NCI-H1436 treated with DMSO at 0.1 percent for 48 hours (cell line): ENCODE data around the gene WFDC1.
"Not testable (repeated sequence)": the region's sequence is repeated elsewhere in the genome, so short reads cannot be mapped to it uniquely, and the experiment has no call there.

Source experiments
- DNase-seq: peaks from one replicate; lab custom pipeline; 2025; lab: John Stamatoyannopoulos, UW

WFDC1 gene

GRCh38 chr16:84327926-84328505 lies 33.3 kb downstream of the WFDC1 start:
- DNase-seq: no peak

- no peak for DNase-seq
Observed at GRCh38 chr16:84329016-84329415, 34.3 kb downstream of the WFDC1 start.

DNA sequence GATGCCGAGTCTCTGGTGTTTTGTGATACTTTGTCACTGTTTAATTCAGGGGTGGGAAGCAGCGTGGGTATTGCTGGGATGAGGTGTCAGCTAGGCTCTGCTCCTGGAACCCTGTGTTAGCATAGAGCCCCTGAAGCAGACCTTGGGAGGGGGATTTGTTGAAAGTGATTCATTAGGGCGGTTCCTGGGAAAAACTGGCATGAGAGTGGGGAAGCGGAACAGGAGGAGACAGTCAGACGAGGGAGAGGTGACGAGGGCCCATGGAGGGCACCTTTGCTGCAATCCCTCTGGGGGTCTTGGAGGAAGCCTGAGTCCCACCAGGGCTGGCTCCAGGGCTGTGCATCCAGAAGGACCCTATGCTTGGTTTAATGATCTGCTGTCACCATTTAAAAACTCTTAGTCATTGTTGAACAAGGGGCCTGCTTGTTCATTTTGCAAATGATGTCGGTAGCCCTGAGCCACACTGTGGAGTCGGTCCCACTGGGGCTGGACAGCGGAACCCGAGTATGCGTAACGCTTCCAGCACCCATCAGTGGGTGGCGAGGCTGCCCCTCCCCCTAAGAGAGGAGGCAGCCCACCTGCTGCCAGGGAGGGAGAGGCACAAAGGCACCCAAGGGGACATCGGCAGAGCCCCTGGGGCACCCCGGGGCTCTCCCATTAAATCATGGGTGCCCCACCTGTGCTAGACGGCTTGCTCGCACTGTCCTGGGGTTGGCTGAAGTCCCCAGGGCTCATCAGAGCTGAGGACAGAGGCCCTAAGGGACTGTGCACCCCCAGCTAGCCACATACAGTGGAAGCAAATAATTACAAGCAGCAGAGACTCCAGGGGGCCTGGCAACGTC lies 35.4 kb downstream of the WFDC1 start:
- DNase-seq: no peak

- DNase-seq: no peak
Observed at GRCh38 chr16:84330685-84331050, 36.0 kb downstream of the WFDC1 start.

DNA sequence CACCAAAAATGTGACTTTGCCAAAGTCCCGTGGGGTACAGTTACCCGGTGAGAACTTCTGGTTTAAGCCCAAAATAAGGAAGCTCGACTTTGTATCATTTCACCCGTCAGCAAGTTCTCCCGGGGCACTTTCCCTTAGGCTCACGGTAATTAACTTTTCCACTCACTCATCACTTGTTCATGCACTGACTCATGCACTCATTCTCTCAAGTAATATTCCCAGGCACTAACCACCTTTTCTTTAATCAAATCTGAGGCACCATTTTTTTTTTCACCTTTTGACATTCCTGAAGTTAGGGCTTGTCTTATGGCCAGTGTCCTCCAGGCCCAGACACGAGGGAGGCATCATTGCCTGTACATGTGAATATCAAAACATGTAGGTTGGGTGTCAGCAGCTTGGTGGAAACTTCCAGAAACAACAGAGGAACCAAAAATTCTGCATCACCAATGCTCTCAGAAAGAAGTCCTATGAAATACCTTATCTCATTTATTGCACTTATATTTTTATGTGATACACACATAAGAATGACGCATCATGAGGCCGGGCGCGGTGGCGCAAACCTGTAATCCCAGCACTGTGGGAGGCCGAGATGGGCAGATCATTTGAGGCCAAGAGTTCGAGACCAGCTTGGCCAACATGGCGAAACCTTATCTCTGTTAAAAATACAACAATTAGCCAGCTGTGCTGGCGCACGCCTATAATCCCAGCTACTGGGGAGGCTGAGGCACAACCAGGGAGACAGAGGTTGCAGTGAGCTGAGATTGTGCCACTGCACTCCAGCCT lies 37.5 kb downstream of the WFDC1 start:
- no peak for DNase-seq

DNA sequence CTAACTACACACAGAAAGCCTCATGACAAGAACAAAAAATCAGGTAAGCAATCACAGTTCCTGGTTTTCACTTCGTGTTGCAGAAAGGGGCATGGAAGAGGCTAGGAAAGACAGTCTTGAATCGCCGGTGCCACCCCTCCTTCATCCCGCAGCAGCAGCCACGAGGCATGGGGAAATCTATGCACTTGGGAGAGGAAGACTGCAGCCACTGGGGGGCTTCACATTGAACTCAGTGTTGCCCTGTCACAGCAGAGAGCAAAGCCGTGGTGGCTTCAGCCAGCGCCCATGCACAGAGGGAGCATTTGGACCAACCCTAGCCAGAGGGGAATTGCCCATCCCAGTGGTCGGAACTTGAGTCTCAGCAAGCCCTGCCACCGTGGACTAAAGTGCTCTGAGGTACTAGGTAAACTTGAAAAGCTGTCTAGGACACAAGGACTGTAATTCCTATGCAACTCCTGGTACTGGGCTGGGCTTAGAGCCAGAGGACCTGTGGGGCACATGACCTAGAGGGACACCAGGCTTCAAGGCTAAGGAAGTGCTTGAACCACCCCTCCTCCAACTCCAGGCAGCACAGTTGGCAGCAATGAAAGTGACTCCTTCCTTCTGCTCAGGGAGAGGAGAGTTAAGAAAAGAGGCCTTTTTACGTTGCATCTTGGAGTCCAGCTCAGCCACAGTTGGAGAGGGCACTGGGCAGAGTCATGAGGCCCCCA lies 38.5 kb downstream of the WFDC1 start:
- DNase-seq: no peak

GRCh38 chr16:84334058-84334457 lies 39.4 kb downstream of the WFDC1 start:
- no peak for DNase-seq

DNA sequence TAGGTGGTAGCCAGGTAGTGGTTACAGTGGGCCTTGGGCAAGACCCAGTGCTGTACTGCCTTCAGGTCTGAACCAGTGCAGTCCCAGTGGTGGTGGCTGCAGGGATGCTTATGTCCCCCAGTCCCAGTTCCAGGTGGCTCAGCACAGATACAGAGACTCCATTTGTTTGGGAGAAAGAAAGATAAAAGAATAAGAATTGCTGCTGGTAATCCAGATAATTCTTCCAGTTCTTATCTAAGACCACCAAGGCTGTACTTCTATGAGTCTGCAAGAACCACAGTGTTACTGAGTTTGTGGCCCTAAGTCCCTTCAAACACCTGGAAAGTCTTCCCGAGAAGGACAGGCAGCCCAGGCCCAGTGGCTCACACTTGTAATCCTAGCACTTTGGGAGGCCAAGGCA lies 39.8 kb downstream of the WFDC1 start:
- DNase-seq: no peak

GRCh38 chr16:84337236-84337635 lies 42.6 kb downstream of the WFDC1 start:
- DNase-seq: not testable (repeated sequence)

GRCh38 chr16:84339311-84339710 lies 44.6 kb downstream of the WFDC1 start:
- no peak for DNase-seq

DNA sequence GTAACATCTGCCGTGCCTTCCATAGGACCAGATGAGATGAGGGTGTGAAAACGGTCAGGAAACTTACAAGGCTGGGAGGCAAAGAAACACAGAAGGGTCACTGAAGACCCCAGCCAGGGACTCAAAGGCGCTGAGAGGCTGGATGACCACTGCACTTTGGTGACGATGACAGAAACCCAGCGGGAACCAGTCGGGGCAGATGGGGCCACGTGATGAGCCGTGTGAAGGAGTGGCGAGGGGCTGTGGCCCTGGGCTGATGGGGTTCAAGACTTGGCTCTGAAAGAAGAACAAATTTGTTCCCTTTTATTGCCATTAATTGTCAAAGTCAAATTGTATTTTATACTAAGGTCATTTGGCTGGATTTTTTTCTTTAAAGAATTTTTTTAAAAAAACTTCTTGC lies 45.1 kb downstream of the WFDC1 start:
- no peak for DNase-seq

- no peak for DNase-seq
Observed at GRCh38 chr16:84340325-84341040, 45.8 kb downstream of the WFDC1 start.

DNA sequence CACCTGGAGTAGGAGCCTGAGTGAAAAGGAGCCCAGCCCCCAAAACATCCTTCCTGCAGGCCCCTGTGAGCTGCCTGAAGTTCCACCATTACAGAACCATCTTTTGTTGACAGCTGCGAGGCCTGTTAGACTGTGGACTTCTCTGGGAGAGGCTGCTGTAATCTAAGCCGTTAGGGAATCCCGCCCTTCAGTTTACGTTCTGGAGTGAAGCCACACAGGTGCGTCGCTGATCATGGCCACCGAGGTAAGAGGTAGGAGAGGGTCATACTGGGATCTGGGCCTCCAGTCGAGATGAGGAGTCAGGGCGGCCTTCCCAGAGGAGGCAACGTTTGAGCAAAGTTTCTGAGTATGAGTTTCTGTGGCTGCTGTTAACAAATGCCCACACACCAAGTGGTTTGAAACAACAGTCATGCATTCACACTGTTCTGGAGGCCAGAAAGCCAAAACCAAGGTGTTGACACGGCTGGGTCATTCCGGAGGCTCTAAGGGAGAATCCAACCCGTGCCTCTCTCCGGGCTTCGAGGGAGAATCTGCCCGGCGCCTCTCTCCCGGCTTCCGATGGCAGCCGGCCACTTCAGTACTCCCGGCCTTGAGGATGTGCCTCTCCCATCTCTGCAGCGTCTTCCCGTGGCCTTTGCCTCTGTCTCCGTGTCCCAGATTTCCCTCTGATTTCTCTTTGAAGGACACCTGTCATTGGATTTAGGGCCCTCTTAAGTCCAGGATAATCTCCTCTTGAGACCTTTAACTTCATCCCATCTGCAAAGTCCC lies 47.0 kb downstream of the WFDC1 start:
- no peak for DNase-seq

GRCh38 chr16:84343800-84344199 lies 49.1 kb downstream of the WFDC1 start:
- DNase-seq: not testable (repeated sequence)

- DNase-seq: no peak
Observed at GRCh38 chr16:84344781-84345180, 50.1 kb downstream of the WFDC1 start.

DNA sequence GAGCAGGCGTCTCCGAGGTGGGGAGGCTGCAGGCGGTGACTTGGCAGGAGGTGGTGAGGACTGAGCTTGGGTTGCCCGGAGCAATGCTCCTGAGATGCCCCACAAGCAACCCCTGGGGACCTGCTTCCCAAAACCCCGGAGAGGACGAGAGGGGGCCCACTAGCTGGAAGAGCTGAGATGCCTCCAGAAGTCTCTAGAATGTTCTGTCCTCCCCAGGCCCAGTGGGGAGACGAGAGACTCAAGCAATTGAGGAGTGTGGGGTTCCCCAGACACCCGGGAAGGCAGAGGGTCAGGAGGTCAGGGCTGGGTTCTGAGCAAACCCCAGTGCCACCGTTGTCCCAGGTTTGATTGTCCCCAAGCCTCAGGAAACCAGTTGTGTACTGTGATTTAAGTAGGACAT lies 52.5 kb downstream of the WFDC1 start:
- no peak for DNase-seq

GRCh38 chr16:84348386-84348888 lies 53.8 kb downstream of the WFDC1 start:
- DNase-seq: no peak

- no peak for DNase-seq
Observed at GRCh38 chr16:84349862-84350684, 55.4 kb downstream of the WFDC1 start.

DNA sequence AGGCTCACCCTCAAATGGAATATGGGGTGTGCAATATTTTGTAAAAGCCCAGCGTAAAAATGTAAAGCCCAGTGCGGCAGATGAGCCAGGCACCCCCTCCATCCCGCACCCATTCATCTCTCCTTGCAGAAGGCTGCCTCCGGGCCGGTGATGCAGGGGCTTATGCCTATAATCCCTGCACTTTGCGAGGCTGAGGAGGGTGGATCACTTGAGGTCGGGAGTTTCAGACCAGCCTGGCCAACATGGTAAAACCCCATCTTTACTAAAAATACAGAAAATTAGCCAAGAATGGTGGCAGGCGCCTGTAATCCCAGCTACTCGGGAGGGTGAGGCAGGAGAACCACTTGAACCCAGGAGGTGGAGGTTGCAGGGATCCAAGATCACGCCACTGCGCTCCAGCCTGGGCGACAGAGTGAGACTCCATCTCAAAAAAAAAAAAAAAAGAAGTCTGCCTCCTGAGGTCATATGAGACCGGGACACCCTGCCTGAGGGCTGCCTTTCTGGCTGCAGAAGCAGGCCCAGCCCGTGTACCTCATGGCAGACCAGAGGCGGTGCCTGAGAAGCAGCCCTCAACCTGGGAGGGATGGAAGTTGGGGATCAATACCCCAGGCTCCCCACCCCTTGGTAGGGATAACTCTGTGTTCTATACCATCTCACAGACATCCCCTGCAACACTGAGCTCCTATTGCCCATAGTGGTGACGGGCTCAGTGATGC lies 56.2 kb downstream of the WFDC1 start:
- DNase-seq: no peak
